Measurements from ENCODE around the gene TFB2M. TPM values are rescaled to one million over a fixed set of nuclear protein-coding genes. Genes with fewer than 3 reads are reported as not detected.

Gene TFB2M
- total RNA-seq, 1 experiment from 2014 or later, result 27.7 TPM

- H3K18ac ChIP-seq (ENCODE audit: insufficient read length, low read depth, low read length), result no peak overlapping the region
- H3K79me1 ChIP-seq (ENCODE audit: insufficient read depth, low read depth, low read length, poor library complexity, severe bottlenecking), result no peaks in the 10 kb centered on the region
- no peak overlapping the region for H3K14ac ChIP-seq (ENCODE audit: insufficient read depth, low read length)
- no peak for DNase-seq
- Mint-ChIP-seq H3K9me3 (peaks cover 21 to 36% of the 10 kb centered on the region in 2 experiments), H3K4me1 (no peaks in the 10 kb centered on the region), H3K36me3 (ENCODE audit: insufficient read depth in 1 of 3, low read depth in 3 of 3) (peaks cover 4 to 8% (median 5%) of the 10 kb centered on the region in 3 experiments; a peak in 6 of 7 replicates), H3K27ac (no peak overlapping the region; a peak in 1 of 7 replicates), H3K27me3 (ENCODE audit: low read depth) (peaks cover 11% of the 10 kb centered on the region), H3K4me3 (no peak overlapping the region)
- H2BK5ac ChIP-seq (ENCODE audit: insufficient read length, low read length), result no peak overlapping the region
- H2BK20ac ChIP-seq (ENCODE audit: low read depth, low read length, poor library complexity, severe bottlenecking), result no peak overlapping the region
- H3K23ac ChIP-seq (ENCODE audit: insufficient read length, low read depth, low read length), result no peak overlapping the region
- H2BK12ac ChIP-seq (ENCODE audit: insufficient read length, low read depth, low read length), result no peak overlapping the region
- H3K4me2 ChIP-seq (ENCODE audit: insufficient read depth, insufficient read length, low read length), result no peak overlapping the region
- no peak overlapping the region for H3T11ph ChIP-seq (ENCODE audit: low read length)
- no peak overlapping the region for H3K56ac ChIP-seq (ENCODE audit: insufficient read length, low read depth, low read length)
- WGBS (ENCODE audit: extremely low coverage, insufficient read length, low lambda C conversion rate), result no CpG with 5 or more reads among the region's 5 CpGs
- no peak for TF ChIP-seq CTCF (conservative IDR thresholded peaks at IDR 0.05)
- H3K23me2 ChIP-seq (ENCODE audit: insufficient read length, low read depth, low read length, poor library complexity, severe bottlenecking), result no peaks in the 10 kb centered on the region
- H2AK5ac ChIP-seq (ENCODE audit: insufficient read length, low read length), result no peak overlapping the region
- H3K79me2 ChIP-seq (ENCODE audit: insufficient read depth, low read length), result no peaks in the 10 kb centered on the region
- H4K5ac ChIP-seq (ENCODE audit: insufficient read length, low read depth, low read length), result no peak overlapping the region
- peaks cover 8% of the 10 kb centered on the region for H3K9me3 ChIP-seq (ENCODE audit: control insufficient read depth, low read depth, low read length)
- no peak overlapping the region for H3K9ac ChIP-seq (ENCODE audit: extremely low read depth, insufficient read length, low read length)
- H2AFZ ChIP-seq (ENCODE audit: low read length), result no peak overlapping the region
- no peaks in the 10 kb centered on the region; the same call in 1 of the 2 replicates for H3K27me3 ChIP-seq (ENCODE audit: insufficient read depth, low read length)
- H3K4ac ChIP-seq (ENCODE audit: low read depth, low read length), result no peak overlapping the region
- no peak overlapping the region for H3K27ac ChIP-seq (ENCODE audit: insufficient read length, low read depth, low read length)
- no peak overlapping the region for H2BK120ac ChIP-seq (ENCODE audit: low read depth, low read length, poor library complexity, severe bottlenecking)
- no peak overlapping the region for H4K8ac ChIP-seq (replicated peaks; ENCODE audit: insufficient read length, low read depth, low read length)
- no peaks in the 10 kb centered on the region for H3K4me1 ChIP-seq (ENCODE audit: insufficient read depth, low read length)
- H2BK15ac ChIP-seq (ENCODE audit: low read depth, low read length), result no peak overlapping the region
- H4K20me1 ChIP-seq (ENCODE audit: control insufficient read depth, insufficient read depth, insufficient read length), result no peaks in the 10 kb centered on the region
- no peak overlapping the region for H4K91ac ChIP-seq (ENCODE audit: insufficient read length, low read depth, low read length)
Measured at GRCh38 chr1:246527402-246528088, 38.5 kb downstream of the TFB2M start.

All from H9 (cell line).